ENCODE measurements around the gene SPSB1. TPM values are rescaled to one million over a fixed set of nuclear protein-coding genes. Genes with fewer than 3 reads are reported as not detected.

Gene SPSB1
- total and polyA plus RNA-seq, 2 experiments from 2014 or later, result 2.4 to 6.8 TPM

DNA sequence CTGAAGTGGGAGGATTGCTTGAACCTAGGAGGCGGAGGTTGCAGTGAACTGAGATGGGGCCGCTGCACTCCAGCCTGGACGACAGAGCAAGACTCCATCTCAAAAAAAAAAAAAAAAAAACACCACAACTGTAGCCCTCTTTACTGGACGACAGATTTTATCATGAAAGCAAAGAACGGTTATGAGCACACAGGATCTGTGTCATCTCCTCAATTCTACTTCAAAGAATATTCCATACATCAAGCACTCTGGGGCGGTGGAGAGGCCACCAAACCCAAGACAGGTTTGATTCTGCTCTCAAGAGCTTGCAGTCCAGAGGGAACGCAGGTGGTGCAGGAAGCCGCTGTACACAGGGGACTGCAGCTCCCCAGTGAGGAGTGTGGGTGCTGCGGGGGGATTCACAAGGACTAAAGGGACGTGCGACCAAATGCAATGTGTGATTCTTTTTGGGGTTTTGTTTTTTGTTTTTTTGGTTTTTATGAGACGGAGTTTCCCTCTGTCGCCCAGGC, 110.1 kb downstream of the SPSB1 start:
- no peak overlapping the region for H3K4me3 ChIP-seq
- Mint-ChIP-seq H3K9me3 (no peaks in the 10 kb centered on the region), H3K27me3 (ENCODE audit: insufficient read depth, low read depth, poor library complexity) (peaks cover 6% of the 10 kb centered on the region), H3K4me3 (no peak overlapping the region), H3K27ac (no peak overlapping the region), H3K4me1 (peaks cover 3% of the 10 kb centered on the region; the same call in 1 of the 3 replicates), H3K36me3 (ENCODE audit: low read depth) (no peaks in the 10 kb centered on the region)
- no peak overlapping the region for H3K27ac ChIP-seq (ENCODE audit: low read depth)
- H3F3A ChIP-seq (replicated peaks; ENCODE audit: low read depth), result no peaks in the 10 kb centered on the region
- no peaks in the 10 kb centered on the region for H3K36me3 ChIP-seq (ENCODE audit: insufficient read depth)
- DNase-seq (ENCODE audit: low spot score) (no peak), ATAC-seq (no peak)
- no peak overlapping the region for H3K4me2 ChIP-seq
- no peaks in the 10 kb centered on the region for H3K79me2 ChIP-seq (replicated peaks; ENCODE audit: insufficient read depth)
- no peak overlapping the region for H2AFZ ChIP-seq
- TF ChIP-seq POLR2AphosphoS5 (IDR thresholded peaks at IDR 0.05; ENCODE audit: low read depth), result no peak
- TF ChIP-seq JUNB (IDR thresholded peaks at IDR 0.05; ENCODE audit: unreplicated experiment), result no peak
- TF ChIP-seq, protein P1, sequence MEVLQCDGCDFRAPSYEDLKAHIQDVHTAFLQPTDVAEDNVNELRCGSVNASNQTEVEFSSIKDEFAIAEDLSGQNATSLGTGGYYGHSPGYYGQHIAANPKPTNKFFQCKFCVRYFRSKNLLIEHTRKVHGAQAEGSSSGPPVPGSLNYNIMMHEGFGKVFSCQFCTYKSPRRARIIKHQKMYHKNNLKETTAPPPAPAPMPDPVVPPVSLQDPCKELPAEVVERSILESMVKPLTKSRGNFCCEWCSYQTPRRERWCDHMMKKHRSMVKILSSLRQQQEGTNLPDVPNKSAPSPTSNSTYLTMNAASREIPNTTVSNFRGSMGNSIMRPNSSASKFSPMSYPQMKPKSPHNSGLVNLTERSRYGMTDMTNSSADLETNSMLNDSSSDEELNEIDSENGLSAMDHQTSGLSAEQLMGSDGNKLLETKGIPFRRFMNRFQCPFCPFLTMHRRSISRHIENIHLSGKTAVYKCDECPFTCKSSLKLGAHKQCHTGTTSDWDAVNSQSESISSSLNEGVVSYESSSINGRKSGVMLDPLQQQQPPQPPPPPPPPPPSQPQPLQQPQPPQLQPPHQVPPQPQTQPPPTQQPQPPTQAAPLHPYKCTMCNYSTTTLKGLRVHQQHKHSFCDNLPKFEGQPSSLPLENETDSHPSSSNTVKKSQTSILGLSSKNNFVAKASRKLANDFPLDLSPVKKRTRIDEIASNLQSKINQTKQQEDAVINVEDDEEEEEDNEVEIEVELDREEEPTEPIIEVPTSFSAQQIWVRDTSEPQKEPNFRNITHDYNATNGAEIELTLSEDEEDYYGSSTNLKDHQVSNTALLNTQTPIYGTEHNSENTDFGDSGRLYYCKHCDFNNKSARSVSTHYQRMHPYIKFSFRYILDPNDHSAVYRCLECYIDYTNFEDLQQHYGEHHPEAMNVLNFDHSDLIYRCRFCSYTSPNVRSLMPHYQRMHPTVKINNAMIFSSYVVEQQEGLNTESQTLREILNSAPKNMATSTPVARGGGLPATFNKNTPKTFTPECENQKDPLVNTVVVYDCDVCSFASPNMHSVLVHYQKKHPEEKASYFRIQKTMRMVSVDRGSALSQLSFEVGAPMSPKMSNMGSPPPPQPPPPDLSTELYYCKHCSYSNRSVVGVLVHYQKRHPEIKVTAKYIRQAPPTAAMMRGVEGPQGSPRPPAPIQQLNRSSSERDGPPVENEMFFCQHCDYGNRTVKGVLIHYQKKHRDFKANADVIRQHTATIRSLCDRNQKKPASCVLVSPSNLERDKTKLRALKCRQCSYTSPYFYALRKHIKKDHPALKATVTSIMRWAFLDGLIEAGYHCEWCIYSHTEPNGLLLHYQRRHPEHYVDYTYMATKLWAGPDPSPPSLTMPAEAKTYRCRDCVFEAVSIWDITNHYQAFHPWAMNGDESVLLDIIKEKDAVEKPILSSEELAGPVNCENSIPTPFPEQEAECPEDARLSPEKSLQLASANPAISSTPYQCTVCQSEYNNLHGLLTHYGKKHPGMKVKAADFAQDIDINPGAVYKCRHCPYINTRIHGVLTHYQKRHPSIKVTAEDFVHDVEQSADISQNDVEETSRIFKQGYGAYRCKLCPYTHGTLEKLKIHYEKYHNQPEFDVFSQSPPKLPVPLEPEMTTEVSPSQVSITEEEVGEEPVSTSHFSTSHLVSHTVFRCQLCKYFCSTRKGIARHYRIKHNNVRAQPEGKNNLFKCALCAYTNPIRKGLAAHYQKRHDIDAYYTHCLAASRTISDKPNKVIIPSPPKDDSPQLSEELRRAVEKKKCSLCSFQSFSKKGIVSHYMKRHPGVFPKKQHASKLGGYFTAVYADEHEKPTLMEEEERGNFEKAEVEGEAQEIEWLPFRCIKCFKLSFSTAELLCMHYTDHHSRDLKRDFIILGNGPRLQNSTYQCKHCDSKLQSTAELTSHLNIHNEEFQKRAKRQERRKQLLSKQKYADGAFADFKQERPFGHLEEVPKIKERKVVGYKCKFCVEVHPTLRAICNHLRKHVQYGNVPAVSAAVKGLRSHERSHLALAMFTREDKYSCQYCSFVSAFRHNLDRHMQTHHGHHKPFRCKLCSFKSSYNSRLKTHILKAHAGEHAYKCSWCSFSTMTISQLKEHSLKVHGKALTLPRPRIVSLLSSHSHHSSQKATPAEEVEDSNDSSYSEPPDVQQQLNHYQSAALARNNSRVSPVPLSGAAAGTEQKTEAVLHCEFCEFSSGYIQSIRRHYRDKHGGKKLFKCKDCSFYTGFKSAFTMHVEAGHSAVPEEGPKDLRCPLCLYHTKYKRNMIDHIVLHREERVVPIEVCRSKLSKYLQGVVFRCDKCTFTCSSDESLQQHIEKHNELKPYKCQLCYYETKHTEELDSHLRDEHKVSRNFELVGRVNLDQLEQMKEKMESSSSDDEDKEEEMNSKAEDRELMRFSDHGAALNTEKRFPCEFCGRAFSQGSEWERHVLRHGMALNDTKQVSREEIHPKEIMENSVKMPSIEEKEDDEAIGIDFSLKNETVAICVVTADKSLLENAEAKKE (CRISPR knock-in tag; IDR thresholded peaks at IDR 0.05), result no peak
- TF ChIP-seq, protein P2, sequence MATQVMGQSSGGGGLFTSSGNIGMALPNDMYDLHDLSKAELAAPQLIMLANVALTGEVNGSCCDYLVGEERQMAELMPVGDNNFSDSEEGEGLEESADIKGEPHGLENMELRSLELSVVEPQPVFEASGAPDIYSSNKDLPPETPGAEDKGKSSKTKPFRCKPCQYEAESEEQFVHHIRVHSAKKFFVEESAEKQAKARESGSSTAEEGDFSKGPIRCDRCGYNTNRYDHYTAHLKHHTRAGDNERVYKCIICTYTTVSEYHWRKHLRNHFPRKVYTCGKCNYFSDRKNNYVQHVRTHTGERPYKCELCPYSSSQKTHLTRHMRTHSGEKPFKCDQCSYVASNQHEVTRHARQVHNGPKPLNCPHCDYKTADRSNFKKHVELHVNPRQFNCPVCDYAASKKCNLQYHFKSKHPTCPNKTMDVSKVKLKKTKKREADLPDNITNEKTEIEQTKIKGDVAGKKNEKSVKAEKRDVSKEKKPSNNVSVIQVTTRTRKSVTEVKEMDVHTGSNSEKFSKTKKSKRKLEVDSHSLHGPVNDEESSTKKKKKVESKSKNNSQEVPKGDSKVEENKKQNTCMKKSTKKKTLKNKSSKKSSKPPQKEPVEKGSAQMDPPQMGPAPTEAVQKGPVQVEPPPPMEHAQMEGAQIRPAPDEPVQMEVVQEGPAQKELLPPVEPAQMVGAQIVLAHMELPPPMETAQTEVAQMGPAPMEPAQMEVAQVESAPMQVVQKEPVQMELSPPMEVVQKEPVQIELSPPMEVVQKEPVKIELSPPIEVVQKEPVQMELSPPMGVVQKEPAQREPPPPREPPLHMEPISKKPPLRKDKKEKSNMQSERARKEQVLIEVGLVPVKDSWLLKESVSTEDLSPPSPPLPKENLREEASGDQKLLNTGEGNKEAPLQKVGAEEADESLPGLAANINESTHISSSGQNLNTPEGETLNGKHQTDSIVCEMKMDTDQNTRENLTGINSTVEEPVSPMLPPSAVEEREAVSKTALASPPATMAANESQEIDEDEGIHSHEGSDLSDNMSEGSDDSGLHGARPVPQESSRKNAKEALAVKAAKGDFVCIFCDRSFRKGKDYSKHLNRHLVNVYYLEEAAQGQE (IDR thresholded peaks at IDR 0.05; ENCODE audit: unreplicated experiment), result no peak
- TF ChIP-seq ZNF331 (CRISPR knock-in tag; IDR thresholded peaks at IDR 0.05; ENCODE audit: low read depth), result no peak
- TF ChIP-seq, protein P3, sequence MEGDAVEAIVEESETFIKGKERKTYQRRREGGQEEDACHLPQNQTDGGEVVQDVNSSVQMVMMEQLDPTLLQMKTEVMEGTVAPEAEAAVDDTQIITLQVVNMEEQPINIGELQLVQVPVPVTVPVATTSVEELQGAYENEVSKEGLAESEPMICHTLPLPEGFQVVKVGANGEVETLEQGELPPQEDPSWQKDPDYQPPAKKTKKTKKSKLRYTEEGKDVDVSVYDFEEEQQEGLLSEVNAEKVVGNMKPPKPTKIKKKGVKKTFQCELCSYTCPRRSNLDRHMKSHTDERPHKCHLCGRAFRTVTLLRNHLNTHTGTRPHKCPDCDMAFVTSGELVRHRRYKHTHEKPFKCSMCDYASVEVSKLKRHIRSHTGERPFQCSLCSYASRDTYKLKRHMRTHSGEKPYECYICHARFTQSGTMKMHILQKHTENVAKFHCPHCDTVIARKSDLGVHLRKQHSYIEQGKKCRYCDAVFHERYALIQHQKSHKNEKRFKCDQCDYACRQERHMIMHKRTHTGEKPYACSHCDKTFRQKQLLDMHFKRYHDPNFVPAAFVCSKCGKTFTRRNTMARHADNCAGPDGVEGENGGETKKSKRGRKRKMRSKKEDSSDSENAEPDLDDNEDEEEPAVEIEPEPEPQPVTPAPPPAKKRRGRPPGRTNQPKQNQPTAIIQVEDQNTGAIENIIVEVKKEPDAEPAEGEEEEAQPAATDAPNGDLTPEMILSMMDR (conservative IDR thresholded peaks at IDR 0.05; ENCODE audit: low read depth in 2 of 2), result no peak
- no peak for TF ChIP-seq NANOG (IDR thresholded peaks at IDR 0.05; ENCODE audit: borderline replicate concordance)
- TF ChIP-seq ZNF114 (CRISPR knock-in tag; IDR thresholded peaks at IDR 0.05), result no peak
- no peak for TF ChIP-seq EZH2phosphoT487 (IDR thresholded peaks at IDR 0.05; ENCODE audit: unreplicated experiment)
- TF ChIP-seq EZH2 (IDR thresholded peaks at IDR 0.05; ENCODE audit: low read depth, unreplicated experiment), result no peak
- TF ChIP-seq, protein P4, sequence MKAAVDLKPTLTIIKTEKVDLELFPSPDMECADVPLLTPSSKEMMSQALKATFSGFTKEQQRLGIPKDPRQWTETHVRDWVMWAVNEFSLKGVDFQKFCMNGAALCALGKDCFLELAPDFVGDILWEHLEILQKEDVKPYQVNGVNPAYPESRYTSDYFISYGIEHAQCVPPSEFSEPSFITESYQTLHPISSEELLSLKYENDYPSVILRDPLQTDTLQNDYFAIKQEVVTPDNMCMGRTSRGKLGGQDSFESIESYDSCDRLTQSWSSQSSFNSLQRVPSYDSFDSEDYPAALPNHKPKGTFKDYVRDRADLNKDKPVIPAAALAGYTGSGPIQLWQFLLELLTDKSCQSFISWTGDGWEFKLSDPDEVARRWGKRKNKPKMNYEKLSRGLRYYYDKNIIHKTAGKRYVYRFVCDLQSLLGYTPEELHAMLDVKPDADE (IDR thresholded peaks at IDR 0.05), result no peak
- no peak for TF ChIP-seq CREB1 (CRISPR knock-in tag; IDR thresholded peaks at IDR 0.05; ENCODE audit: low read depth)
- no peak for TF ChIP-seq STAT1 (IDR thresholded peaks at IDR 0.05; ENCODE audit: unreplicated experiment)
- no peaks in the 10 kb centered on the region for H4K20me1 ChIP-seq (replicated peaks; ENCODE audit: insufficient read depth)
- no peaks in the 10 kb centered on the region for H3K9me2 ChIP-seq (ENCODE audit: insufficient read depth)
- H3K4me1 ChIP-seq (ENCODE audit: insufficient read depth), result no peaks in the 10 kb centered on the region
- no peaks in the 10 kb centered on the region for H3K27me3 ChIP-seq (ENCODE audit: insufficient read depth)

Measured in GM23338 (cell line).